Left lobe of liver (tissue), 2 donors: ENCODE data around the gene KISS1R. TPM values are rescaled to one million over a fixed set of nuclear protein-coding genes. Genes with fewer than 3 reads are reported as not detected.
"Not testable (repeated sequence)": the region's sequence is repeated elsewhere in the genome, so short reads cannot be mapped to it uniquely, and the experiment has no call there.

Experiments used
- ATAC-seq: fragments of 200-7000 bp; cut with Tn5 transposase; one replicate; pipeline ENCODE4 v1.9.1; 2020; ENCODE audit warnings: mild to moderate bottlenecking, moderate library complexity
- DNase-seq: peaks from one replicate; pipeline ENCODE4 v3.0.0-alpha.2; 2020; ENCODE audit warnings: low spot score
- total RNA-seq: library from RNA; stranded (reverse); gene quantifications from one replicate; pipeline ENCODE4 v1.2.1, GENCODE V29; 2021
- donor health status: DM: no; HTN: no; CAD: no; lungs with moderate emphysema.
- donor health status: DM: no; HTN: yes; CAD: no.

Gene KISS1R
- total RNA-seq, 1 donor from 2014 or later, result not detected

DNA sequence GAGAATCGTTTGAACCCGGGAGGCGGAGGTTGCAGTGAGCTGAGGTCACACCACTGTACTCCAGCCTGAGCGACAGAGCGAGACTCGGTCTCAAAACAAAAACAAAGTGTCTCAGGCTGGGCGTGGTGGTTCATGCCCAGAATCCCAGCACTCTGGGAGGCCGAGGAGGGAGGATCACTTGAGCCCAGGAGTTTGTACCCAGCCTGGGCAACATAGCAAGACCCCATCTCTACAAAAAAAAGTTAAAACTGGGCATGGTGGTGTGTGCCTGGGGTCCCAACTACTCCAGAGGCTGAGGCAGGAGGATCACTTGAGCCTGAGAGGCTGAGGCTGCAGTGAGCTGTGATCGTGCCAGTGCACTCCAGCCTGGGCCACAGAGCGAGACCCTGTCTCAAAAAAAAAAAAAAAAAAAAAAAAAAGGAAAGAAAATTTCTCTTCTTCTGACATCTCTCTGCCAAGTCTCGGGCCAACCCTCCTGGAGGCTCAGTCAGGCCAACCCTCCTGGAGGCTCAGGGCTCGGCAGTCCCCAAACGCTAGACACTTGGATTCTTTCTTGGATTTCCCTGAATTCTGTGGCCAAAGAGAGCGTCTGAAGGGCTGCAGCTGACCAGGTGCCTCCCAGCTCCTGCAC lies 35.0 kb downstream of the KISS1R start:
- no peak for DNase-seq
- ATAC-seq, result no peak

DNA sequence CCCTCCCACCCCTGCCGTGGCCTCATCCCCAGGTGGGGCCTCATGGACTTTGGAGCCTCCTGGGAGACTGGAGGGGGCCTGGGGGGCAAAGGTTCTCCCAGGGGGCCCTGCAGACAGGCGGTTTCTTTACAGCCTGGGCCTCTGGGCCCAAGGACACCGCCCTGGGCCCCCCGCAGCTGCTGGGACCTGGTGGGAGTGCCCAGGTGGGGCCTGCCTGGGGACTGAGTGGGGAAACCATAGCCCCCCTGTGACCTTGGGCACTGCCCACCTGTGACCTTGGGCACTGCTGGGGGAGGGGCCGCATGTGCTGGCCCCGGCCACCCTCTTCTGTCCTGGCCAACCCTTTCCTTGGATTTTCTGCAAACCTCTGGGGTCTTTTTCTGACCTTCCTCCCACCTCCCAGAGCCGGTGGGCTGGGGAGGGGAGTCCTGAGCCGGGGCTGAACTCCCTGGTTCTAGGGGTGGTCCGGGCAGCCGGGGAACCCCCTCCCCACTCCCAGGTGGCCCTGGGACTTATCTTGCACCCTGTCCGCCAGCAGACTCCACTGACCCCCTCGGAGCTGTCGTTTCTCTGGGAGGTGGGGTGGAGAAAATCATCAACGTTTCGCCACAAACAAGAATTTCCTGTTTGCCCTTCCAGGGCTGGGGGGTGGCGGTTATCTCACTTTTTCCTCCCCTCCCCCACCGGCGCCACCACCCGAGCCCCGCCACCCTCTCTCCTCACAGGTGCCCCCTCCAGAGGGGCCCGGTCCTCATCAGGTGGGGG lies 35.7 kb downstream of the KISS1R start:
- DNase-seq (no peak), ATAC-seq (no peak)

DNA sequence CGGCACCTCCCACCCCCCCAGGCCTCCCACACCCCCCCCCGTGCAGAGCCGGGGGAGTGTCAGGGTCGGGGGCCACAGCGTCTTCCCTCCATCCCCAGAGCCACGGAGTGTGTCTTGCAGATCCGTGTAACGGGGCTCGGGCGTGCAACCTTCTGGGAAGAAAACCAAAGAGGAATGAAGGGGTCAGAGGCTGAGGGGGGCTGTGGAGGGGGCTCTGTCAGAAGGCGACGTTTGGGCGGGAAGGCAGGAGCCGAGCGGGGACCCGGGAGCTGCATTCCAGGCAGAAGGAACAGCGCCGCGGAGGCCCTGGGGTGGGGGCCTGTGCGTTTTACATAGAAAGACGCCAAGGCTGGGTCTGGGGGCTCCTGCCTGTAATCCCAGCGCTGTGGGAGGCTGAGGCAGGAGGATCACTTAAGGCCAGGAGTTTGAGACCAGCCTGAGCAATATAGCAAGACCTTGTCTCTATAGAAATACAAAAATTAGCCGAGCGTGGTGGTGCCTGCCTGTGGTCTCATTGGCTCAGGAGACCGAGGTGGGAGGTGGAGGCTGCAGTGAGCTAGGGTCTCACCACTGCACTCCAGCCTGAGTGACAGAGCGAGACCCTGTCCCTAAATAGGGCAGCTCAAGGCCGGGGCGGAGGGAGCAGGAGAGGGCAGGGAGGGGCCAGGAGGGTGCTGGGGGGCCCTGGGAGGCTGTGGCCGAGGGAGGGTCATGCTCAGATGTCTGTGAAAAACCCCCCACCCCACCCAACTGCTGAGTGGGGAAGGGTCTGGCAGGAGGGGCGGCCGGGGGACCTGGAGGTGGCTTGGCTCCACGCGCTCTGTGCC lies 36.5 kb downstream of the KISS1R start:
- ATAC-seq (no peak), DNase-seq (no peak)

DNA sequence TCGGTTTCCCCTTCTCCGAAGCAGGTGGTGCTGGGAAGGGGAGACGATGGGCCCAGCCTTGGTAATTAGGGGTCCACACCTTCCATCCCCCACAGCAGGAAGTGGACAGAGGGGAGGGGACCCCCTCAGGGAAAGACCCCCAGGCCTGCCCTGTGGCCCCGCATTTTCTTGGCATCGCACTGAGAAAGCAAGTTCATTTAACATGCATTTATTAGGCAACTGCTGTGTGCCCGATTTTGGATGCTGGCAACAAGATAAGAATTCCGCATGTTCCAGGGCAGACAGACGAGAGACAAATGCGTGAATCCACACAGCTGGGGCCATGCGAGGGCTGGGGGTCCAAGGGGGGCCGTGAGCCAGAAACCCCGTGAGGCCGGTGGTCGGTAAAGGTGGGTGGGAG lies 37.1 kb downstream of the KISS1R start:
- DNase-seq, result no peak
- no peak for ATAC-seq

DNA sequence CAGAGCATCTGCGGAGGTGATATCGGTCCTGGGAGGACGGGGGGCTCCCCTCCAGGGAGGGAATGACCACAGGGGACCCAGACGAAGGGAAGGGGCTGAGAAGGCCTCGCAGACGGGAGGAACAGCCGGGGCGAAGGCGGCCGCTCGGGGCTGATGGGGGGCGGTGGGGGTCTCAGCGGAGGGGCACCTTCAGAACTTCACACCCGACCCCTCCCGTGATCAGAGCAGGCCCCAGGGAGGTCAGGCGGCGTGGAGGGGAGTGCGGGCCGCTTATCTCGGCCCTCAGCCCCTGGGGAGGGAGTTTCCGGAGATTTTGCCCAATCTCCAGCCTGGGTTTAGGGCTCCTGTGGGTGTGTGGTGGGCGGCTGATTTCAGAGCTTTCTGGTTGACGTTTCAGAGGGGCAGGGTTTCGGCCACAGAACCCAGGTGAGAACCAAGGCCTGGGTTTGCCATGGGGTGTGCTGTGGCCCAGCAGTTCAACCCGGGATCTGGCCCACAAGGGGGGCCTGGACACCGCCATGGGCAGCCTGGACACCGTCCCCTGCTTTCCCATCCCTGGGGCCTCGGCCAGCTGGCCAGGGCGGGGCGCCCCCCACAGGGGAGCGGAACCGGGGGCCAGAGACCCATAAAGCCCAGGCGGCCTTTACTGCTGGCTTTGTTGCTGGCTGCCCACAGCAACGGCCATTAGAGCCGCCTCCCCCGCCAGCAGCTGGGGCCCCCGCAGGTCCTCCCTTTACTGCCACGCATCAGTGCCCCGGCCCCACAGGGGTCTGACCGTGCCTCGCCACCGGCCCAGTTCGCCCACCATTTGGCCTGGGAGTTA lies 37.8 kb downstream of the KISS1R start:
- no peak for DNase-seq
- ATAC-seq, result no peak

DNA sequence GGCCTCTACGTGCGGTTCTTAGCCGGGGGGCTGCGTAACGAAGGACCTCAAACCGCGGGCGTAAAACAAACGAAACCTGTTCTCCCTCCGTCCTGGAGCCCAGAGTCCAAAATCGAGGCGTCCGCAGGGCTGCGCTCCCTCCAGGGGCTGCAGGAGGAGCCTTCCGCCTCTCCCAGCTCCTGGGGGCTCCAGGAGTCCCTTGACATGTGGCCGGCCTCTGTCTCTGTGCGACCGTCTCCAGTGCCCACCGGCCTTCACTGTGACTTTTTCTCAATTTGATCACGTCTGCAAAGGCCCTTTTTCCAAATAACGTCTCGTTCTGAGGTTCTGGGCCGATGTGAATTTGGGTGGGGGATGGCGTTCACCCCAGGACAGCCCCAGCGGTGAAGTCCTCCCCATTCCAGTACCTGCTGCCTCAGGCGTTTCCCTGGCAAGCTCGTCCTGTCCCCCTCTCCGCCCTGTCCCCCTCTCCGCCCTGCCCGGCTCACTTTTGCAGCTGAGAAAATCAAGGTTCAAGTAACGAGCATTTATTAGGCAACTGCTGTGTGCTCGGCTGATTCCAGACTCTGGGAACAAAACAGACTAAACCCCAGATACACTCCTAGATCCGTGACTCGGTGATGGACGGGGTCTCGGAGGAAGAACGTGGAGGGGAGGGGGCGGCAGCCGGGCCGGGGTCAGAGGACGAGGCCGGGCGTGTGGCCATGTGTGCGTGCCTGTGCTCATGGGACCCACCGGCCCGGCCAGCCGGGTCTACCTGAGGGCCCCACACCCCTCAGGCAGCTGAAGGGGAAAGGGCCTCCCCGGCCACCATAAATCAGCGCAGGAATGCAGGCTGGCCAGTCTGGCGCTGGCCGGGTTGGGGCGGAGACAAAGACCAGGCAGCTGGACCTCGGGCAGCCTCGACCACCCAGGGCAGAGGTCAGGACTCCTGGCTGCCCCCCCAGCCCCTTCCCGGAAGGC lies 39.0 kb downstream of the KISS1R start:
- ATAC-seq (no peak), DNase-seq (no peak)

DNA sequence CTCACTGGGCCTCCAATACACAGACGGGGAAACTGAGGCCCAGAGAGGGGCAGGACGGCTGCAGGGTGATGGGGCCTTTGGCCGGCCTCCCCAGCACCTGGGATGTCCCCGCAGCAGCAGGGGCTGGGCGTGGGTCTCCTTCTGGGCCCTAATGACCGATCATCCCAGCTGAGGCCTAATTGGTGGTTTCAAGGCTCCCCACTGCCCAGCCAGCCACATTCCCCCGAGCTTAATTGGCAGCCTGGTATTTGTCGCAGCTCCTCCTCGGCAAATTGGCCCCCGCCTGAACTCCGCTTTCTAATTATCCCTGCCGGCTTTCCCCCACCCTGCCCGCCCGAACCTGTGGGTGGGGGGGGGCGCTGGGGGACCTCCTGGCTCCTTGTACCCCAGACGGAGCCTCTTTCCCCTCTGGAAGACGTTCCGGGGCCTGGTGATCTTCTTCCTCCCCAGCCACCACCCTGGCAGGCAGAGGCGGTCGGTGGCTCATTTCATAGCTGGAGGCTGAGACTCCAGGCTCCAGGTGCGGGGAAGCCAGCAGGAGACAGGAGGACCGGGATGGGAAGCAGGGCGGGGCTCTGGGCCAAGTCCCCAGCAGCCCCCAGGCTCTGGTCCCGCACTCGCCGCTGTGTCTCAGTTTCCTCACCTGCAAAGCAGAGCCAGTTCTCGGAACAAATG lies 39.8 kb downstream of the KISS1R start:
- ATAC-seq (no peak), DNase-seq (no peak)

DNA sequence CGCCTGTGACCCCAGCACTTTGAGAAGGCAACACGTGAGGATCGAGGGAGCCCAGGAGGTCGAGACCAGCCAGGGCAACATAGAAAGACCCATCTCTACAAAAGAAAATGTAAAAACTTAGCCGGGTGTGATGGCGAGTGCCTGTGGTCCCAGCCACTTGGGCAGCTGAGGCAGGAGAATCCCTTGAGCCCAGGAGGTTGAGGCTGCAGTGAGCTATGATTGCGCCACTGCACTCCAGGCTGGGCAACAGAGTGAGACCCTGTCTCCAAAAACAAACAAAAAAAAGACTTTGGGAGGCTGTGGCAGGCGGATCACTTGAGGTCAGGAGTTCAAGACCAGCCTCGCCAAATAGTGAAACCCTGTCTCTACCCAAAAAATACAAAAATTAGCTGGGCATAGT lies 40.4 kb downstream of the KISS1R start:
- not testable (repeated sequence) for DNase-seq, ATAC-seq

DNA sequence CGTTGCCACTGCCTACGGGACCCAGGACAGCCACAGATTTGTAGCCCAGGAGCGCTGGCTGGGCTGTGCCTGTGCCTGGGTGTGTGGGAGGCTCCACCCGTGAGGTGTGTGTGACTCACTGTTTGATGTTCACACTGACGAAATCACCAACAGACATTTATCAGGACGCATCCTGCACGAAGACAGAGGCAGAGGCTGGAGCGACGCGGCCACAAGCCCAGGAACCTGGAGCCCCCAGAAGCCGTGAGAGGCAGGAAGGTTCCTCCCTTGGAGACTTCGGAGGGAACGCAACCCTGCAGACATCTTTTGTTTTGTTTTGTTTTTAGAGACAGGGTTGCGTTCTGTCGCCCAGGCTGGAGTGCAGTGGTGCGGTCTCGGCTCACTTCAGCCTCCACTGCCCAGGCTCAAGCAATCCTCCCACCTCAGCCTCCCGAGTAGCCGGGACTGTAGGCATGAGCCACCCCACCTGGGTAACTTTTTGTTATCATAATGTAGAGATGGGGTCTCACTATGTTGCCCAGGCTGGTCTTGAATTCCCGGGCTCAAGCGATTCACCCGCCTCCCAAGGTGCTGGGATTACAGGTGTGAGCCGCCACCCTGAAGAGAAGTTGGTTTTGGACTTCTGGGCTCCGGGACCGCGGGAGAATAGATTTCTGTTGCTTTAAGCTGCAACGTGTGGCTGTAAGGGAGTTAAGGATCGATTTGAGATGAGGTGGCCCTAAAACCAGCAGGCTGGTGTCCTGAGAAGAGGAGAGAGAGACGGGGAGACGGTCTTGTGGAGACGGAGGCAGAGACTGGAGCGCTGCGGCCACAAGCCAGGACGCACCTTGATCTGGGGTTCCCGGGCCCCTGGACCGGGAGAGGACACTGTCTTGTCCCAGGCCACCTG lies 42.1 kb downstream of the KISS1R start:
- no peak for DNase-seq
- ATAC-seq, result no peak

DNA sequence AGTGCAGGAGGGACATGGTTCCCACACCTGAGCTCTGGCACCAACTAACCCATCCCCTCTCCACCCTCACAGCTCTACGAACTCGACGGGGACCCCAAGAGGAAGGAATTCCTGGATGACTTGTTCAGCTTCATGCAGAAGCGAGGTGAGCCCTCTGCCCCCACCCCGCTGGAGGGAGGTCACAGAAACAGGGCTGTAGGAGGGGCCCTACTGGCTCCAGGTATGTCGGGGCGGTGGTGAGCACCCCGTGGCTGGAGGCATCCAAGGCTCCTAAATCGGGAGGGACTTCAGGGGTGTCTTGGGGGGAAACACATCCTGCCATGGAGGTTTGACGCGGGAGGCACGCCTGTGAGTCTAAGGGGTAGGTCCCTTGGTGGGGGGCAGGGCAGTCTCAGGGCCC lies 42.9 kb downstream of the KISS1R start:
- no peak for DNase-seq
- no peak for ATAC-seq

DNA sequence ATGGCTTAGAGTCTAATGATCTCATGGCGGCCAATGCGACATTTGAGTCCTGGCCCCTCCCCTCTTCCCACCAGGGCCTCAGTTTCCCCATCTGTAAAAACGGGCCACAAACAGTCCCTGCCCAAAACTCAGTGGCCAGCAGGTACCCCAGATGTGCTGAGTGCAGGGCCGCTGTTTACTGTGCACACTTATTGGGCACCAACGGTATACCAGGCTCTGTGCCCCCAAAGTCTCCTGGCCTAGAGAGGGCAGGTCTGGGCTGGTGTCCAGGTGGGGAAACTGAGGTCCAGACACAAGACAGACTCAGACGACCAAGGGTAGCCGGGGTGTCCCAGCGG lies 43.4 kb downstream of the KISS1R start:
- DNase-seq, result no peak
- no peak for ATAC-seq

DNA sequence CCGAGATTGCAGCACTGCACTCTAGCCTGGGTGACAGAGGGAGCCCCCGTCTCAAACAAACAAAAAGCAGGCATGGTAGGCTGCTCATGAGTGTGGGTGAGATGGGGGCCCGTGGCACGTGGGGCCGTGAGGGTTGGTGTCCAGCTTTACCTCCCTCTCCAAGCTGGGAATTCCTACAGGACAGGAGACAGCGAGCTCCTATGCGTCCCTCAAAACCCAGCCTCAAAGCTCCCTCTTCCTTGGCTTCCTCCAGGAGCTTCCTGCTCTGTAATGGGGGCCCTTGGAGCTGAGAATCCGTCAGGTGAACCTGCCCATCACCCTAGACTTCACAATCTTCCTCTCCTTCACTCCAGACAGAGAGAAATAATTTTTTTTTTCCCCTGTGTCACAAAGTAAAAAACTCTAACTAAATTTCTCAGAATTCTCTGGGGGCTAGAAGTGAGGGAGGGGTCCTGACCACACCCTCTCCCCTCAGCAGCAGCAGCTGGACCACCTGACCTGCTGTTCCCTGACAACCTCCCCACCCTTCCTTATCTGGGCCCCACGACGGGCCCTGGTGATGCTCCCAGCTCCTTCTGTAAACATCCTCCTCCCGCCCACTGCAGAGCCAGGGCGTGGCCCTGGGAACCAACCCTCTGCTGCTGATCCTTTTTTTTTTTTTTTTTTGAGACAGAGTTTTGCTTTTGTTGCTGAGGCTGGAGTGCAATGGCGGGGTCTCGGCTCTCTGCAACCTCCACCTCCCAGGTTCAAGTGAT lies 44.9 kb downstream of the KISS1R start:
- DNase-seq (no peak), ATAC-seq (no peak)

DNA sequence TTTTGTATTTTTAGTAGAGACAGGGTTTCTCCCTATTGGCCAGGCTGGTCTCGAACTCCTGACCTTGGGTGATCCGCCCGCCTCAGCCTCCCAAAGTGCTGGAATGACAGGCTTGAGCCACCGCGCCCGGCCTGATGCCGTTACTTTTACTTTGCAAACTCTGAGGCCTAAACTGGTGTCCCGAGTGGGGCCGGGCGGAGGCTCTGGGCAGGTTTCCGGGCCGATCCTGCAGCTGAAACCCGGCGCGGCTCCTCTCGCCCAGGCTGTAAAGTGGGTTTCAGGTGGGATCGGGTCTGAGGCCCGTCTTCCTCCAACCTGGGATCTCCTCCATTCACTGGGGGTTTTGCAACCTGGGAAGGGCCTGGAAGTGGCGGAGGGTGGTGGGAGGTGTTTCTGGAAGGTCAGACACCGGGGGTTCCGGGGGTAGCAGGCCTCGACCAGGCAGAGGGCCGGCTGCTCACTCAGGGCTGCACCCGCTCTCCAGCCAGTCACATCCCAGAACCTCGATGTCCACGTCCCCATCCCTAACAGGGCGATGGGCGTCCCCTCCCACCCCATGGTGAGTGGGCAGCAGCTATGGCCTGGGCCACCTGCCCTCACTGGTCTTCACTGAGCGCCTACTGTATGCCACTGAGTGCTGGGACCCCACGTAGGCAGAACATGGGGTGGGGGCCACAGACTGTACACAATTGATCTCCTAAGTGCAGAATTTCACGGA lies 45.7 kb downstream of the KISS1R start:
- ATAC-seq, result no peak
- no peak for DNase-seq

DNA sequence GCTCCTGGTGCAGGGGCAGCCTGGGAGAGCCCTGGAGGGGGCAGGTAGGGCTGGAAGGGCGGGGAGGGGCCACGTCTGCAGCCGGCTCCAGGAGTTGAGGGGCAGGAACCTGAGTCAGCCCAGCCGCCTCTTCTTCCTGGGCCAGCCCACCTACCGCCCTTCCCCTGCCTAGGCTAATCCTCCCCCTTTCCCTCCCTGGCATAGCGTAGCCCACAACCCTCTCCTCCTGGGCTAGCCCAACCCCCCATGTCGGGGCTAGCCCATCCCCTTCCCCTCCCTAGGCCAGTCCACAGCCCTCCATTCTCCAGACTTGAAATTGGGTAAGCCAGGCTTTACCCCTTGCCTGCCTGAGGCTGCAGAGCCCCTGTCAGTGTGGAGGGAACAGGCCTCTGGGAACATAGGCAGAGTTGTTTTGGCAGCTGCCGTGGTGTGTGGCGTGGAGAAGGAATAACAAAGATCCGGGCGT lies 46.4 kb downstream of the KISS1R start:
- DNase-seq (no peak), ATAC-seq (no peak)

DNA sequence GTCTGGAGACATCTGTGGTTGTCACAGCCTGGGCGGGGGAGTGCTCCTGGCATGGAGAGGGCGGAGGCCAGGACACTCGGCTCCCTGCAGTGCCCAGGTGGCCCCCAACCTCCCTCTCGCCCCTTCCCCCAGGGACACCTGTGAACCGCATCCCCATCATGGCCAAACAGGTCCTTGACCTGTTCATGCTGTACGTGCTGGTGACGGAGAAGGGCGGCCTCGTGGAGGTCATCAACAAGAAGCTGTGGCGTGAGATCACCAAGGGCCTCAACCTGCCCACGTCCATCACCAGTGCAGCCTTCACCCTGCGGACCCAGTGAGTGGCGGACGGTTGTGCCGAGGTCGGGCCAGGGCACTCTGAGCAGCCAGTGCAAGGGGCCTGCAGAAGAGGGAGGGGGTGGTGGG lies 47.0 kb downstream of the KISS1R start:
- DNase-seq (no peak), ATAC-seq (no peak)

DNA sequence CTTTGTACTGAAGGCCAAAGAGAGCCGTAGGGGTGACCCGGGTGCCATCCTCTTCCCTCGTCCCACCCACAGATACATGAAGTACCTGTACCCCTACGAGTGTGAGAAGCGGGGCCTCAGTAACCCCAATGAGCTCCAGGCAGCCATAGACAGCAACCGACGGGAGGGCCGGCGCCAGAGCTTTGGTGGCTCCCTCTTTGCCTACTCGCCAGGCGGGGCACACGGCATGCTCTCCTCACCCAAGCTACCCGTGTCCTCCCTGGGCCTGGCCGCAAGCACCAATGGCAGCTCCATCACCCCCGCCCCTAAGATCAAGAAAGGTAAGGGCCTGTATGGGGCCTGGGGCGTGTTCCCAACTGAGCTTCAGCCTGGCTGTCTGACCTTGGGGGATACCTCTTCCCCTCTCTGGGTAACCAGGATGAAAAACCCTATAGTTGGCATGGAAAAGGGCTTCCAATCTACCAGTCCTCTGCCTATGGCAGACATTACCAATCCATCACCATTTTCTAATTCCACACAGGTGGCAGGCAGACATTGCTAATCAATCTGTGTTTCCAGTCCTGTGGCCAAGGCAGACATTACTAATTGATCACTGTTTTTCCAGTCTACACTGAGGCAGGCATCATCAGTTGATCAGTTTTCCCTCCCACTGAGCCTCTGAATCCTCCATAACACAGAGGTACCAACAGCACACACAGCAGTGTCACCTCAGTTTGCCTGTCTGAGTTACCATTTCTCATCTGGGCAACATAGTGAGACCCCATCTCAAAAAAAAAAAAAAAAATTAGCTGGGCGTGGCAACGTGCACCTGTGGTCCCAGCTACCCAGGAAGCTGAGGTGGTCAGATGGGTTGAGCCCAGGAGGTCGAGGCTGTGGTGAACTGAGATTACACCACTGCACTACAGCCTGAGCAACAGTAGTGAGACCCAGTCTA lies 47.9 kb downstream of the KISS1R start:
- ATAC-seq, result no peak
- DNase-seq, result no peak
